Astrocyte (in vitro differentiated cells and primary cell): ENCODE measurements around the gene LRIT2.

Experiments used
- EZH2 ChIP-seq: IDR thresholded peaks from 2 replicates; pipeline ENCODE4 v1.6.1; 2012; ENCODE audit warnings: mild to moderate bottlenecking, low read length, inconsistent platforms; ENCODE audit not compliant: insufficient read depth
- TF ChIP-seq, protein P1 (sequence below): IDR thresholded peaks from 2 replicates; pipeline ENCODE4 v1.5.1; 2011; ENCODE audit warnings: low read depth, mild to moderate bottlenecking, inconsistent platforms, low read length, moderate library complexity; ENCODE audit not compliant: insufficient read depth

DNA sequence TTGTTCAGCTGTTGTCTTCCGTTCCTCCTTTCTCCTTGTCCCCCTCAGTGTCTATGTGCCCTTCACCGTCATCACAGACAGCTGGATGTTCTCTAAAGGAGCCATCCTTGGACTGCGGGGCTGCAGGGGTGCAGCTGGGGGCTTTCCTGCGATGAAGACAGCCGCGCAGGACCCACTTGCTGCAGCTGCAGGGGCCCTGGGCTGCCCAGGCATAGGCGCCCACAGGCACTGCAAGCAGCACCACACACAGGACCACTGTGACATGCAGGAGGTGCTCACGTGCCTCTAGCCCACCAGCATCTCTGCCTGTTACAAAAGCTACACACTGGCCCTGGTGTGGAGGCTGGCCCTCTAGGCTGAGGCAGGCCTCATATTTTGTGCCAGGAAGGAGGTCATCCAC, 3.4 kb downstream of the LRIT2 start:
- TF ChIP-seq, protein P1, sequence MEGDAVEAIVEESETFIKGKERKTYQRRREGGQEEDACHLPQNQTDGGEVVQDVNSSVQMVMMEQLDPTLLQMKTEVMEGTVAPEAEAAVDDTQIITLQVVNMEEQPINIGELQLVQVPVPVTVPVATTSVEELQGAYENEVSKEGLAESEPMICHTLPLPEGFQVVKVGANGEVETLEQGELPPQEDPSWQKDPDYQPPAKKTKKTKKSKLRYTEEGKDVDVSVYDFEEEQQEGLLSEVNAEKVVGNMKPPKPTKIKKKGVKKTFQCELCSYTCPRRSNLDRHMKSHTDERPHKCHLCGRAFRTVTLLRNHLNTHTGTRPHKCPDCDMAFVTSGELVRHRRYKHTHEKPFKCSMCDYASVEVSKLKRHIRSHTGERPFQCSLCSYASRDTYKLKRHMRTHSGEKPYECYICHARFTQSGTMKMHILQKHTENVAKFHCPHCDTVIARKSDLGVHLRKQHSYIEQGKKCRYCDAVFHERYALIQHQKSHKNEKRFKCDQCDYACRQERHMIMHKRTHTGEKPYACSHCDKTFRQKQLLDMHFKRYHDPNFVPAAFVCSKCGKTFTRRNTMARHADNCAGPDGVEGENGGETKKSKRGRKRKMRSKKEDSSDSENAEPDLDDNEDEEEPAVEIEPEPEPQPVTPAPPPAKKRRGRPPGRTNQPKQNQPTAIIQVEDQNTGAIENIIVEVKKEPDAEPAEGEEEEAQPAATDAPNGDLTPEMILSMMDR, result no peak
- TF ChIP-seq EZH2, result no peak
